BLaER1 treated with 17β-estradiol and CSF1 and Interleukin-3, amounts not matched to agents 10 nM and 100 nM (cell line): Measurements from ENCODE around the gene MON2.
A peak's percentile ranks its signal among the peaks of the same experiment; 100 is the strongest.

Experiments used
- H3K27ac ChIP-seq, 11 experiments: shearing (Covaris generic); formaldehyde crosslinking; 2 replicates each; pipeline ENCODE4 v1.8.1; 2022
- H3K27me3 ChIP-seq, 11 experiments: shearing (Covaris generic); formaldehyde crosslinking; 2 replicates each; pipeline ENCODE4 v1.8.1; 2022
- H3K36me3 ChIP-seq, 11 experiments: shearing (Covaris generic); formaldehyde crosslinking; 2 replicates each; pipeline ENCODE4 v1.8.1; 2022
- H3K4me1 ChIP-seq, 10 experiments: shearing (Covaris generic); formaldehyde crosslinking; 2 replicates each; pipeline ENCODE4 v1.8.1; 2022
- H3K4me2 ChIP-seq, 11 experiments: shearing (Covaris generic); formaldehyde crosslinking; 2 replicates each; pipeline ENCODE4 v1.8.1; 2022
- H3K4me3 ChIP-seq, 10 experiments: shearing (Covaris generic); formaldehyde crosslinking; 2 replicates each; pipeline ENCODE4 v1.8.1; 2022
- H3K9ac ChIP-seq, 11 experiments: shearing (Covaris generic); formaldehyde crosslinking; 2 replicates each; pipeline ENCODE4 v1.8.1; 2022
- H3K9me3 ChIP-seq, 11 experiments: shearing (Covaris generic); formaldehyde crosslinking; replicated peaks in 1 of 11; 2 replicates each; pipeline ENCODE4 v1.8.1; 2022
- H4K20me1 ChIP-seq, 11 experiments: shearing (Covaris generic); formaldehyde crosslinking; 2 replicates each; pipeline ENCODE4 v1.8.1; 2022
- Cebpa-rat ChIP-seq, 11 experiments: shearing (Covaris generic); IDR thresholded peaks; 2 replicates each; pipeline ENCODE4 v1.8.1; 2022

Gene MON2

GRCh38 chr12:62605981-62606380 lies 139.4 kb downstream of the MON2 start:
- peak overlapping the region in 10 of 11 experiments; percentile 72 to 94 (median 83); a peak in 10 of 22 replicates for H3K4me2 ChIP-seq
- no peak overlapping the region for H3K27ac ChIP-seq
- peak overlapping the region in 2 of 11 experiments; percentile 96 to 98; a peak in 2 of 22 replicates for H3K9ac ChIP-seq
- no peak overlapping the region for H3K4me3 ChIP-seq
- H3K4me1 ChIP-seq = peaks cover 14 to 32% (median 24%) of the 10 kb centered on the region in 10 experiments
- H3K9me3 ChIP-seq = no peaks in the 10 kb centered on the region
- no peaks in the 10 kb centered on the region for H3K27me3 ChIP-seq
- TF ChIP-seq Cebpa-rat (IDR thresholded peaks at IDR 0.05) = no peak
- peaks cover 0 to 26% (median 0%) of the 10 kb centered on the region in 11 experiments; a peak in 6 of 22 replicates for H3K36me3 ChIP-seq
- H4K20me1 ChIP-seq = peaks cover 0 to 34% (median 9%) of the 10 kb centered on the region in 11 experiments; a peak in 6 of 22 replicates

- H3K36me3 ChIP-seq = peaks cover 0 to 26% (median 0%) of the 10 kb centered on the region in 11 experiments; a peak in 6 of 22 replicates
- H3K9me3 ChIP-seq = no peaks in the 10 kb centered on the region
- H3K27ac ChIP-seq = no peak overlapping the region
- TF ChIP-seq Cebpa-rat (IDR thresholded peaks at IDR 0.05) = no peak
- H3K27me3 ChIP-seq = no peaks in the 10 kb centered on the region
- H4K20me1 ChIP-seq = peaks cover 0 to 34% (median 9%) of the 10 kb centered on the region in 11 experiments; a peak in 6 of 22 replicates
- H3K9ac ChIP-seq = no peak overlapping the region
- H3K4me3 ChIP-seq = no peak overlapping the region
- H3K4me2 ChIP-seq = no peak overlapping the region
- H3K4me1 ChIP-seq = peaks cover 7 to 25% (median 20%) of the 10 kb centered on the region in 10 experiments; a peak in 19 of 20 replicates
These were observed 140.0 kb downstream of the MON2 start for GRCh38 chr12:62606654-62607053.

- TF ChIP-seq Cebpa-rat (IDR thresholded peaks at IDR 0.05) = no peak
- Histone ChIP-seq H3K9ac (no peak overlapping the region), H3K27me3 (no peaks in the 10 kb centered on the region), H3K9me3 (no peaks in the 10 kb centered on the region), H3K4me2 (no peak overlapping the region), H3K36me3 (peaks cover 0 to 39% (median 5%) of the 10 kb centered on the region in 11 experiments; a peak in 7 of 22 replicates), H3K4me1 (peaks cover 0 to 10% (median 2%) of the 10 kb centered on the region in 10 experiments; a peak in 9 of 20 replicates), H3K4me3 (no peak overlapping the region), H3K27ac (no peak overlapping the region), H4K20me1 (peaks cover 0 to 8% (median 0%) of the 10 kb centered on the region in 11 experiments; a peak in 4 of 22 replicates)
These were observed 146.5 kb downstream of the MON2 start for GRCh38 chr12:62613081-62613480.

- no peak for TF ChIP-seq Cebpa-rat (IDR thresholded peaks at IDR 0.05)
- H3K36me3 ChIP-seq = peaks cover 0 to 15% (median 5%) of the 10 kb centered on the region in 11 experiments; a peak in 5 of 22 replicates
- no peak overlapping the region for H3K9ac ChIP-seq
- H3K4me2 ChIP-seq = peak overlapping the region in 7 of 11 experiments; percentile 3 to 42 (median 32); a peak in 11 of 22 replicates
- no peak overlapping the region for H3K27ac ChIP-seq
- no peaks in the 10 kb centered on the region for H3K9me3 ChIP-seq
- peaks cover 0 to 11% (median 7%) of the 10 kb centered on the region in 10 experiments; a peak in 9 of 20 replicates for H3K4me1 ChIP-seq
- H3K4me3 ChIP-seq = no peak overlapping the region
- H4K20me1 ChIP-seq = no peaks in the 10 kb centered on the region
- no peaks in the 10 kb centered on the region for H3K27me3 ChIP-seq
These were observed 151.7 kb downstream of the MON2 start for GRCh38 chr12:62618319-62618718.

GRCh38 chr12:62618930-62619329 lies 152.3 kb downstream of the MON2 start:
- Histone ChIP-seq H3K27ac (no peak overlapping the region), H3K27me3 (no peaks in the 10 kb centered on the region), H3K4me3 (no peak overlapping the region), H3K4me2 (no peak overlapping the region; a peak in 1 of 22 replicates), H3K9me3 (no peaks in the 10 kb centered on the region), H4K20me1 (no peaks in the 10 kb centered on the region), H3K4me1 (peaks cover 0 to 14% (median 8%) of the 10 kb centered on the region in 10 experiments; a peak in 15 of 20 replicates), H3K36me3 (peaks cover 0 to 12% (median 5%) of the 10 kb centered on the region in 11 experiments; a peak in 5 of 22 replicates), H3K9ac (no peak overlapping the region)
- no peak for TF ChIP-seq Cebpa-rat (IDR thresholded peaks at IDR 0.05)

GRCh38 chr12:62621101-62621638 lies 154.5 kb downstream of the MON2 start:
- H3K9me3 ChIP-seq = no peaks in the 10 kb centered on the region
- no peak overlapping the region for H3K27ac ChIP-seq
- H3K4me2 ChIP-seq = no peak overlapping the region
- no peaks in the 10 kb centered on the region for H4K20me1 ChIP-seq
- no peak for TF ChIP-seq Cebpa-rat (IDR thresholded peaks at IDR 0.05)
- no peak overlapping the region for H3K4me3 ChIP-seq
- peaks cover 21 to 37% (median 29%) of the 10 kb centered on the region in 10 experiments for H3K4me1 ChIP-seq
- H3K36me3 ChIP-seq = peaks cover 0 to 4% (median 2%) of the 10 kb centered on the region in 11 experiments; a peak in 5 of 22 replicates
- H3K27me3 ChIP-seq = no peaks in the 10 kb centered on the region; a peak in 1 of 22 replicates
- no peak overlapping the region for H3K9ac ChIP-seq

- H4K20me1 ChIP-seq = no peaks in the 10 kb centered on the region
- H3K36me3 ChIP-seq = no peaks in the 10 kb centered on the region
- no peak overlapping the region for H3K9ac ChIP-seq
- H3K27me3 ChIP-seq = peaks cover 0 to 5% (median 0%) of the 10 kb centered on the region in 11 experiments; a peak in 2 of 22 replicates
- no peak overlapping the region for H3K27ac ChIP-seq
- no peak for TF ChIP-seq Cebpa-rat (IDR thresholded peaks at IDR 0.05)
- peaks cover 0 to 1% (median 0%) of the 10 kb centered on the region in 11 experiments; a peak in 1 of 22 replicates for H3K9me3 ChIP-seq
- H3K4me2 ChIP-seq = no peak overlapping the region
- peaks cover 21 to 44% (median 34%) of the 10 kb centered on the region in 10 experiments for H3K4me1 ChIP-seq
- no peak overlapping the region for H3K4me3 ChIP-seq
These were observed 155.6 kb downstream of the MON2 start for GRCh38 chr12:62622177-62622576.

GRCh38 chr12:62625228-62625627 lies 158.6 kb downstream of the MON2 start:
- peak overlapping the region in 6 of 11 experiments; percentile 1 to 48 (median 25); a peak in 5 of 22 replicates for H3K9ac ChIP-seq
- peak in 10 of 11 experiments; percentile 60 to 96 (median 85); a peak in 15 of 22 replicates for TF ChIP-seq Cebpa-rat (IDR thresholded peaks at IDR 0.05)
- no peak overlapping the region; a peak in 1 of 20 replicates for H3K4me3 ChIP-seq
- peaks cover 21 to 33% (median 29%) of the 10 kb centered on the region in 10 experiments for H3K4me1 ChIP-seq
- peaks cover 6 to 28% (median 16%) of the 10 kb centered on the region in 11 experiments for H3K27me3 ChIP-seq
- no peaks in the 10 kb centered on the region for H3K36me3 ChIP-seq
- H3K27ac ChIP-seq = peak overlapping the region in 9 of 11 experiments; percentile 26 to 73 (median 55); a peak in 16 of 22 replicates
- peaks cover 0 to 5% (median 0%) of the 10 kb centered on the region in 11 experiments; a peak in 1 of 22 replicates for H3K9me3 ChIP-seq
- no peaks in the 10 kb centered on the region for H4K20me1 ChIP-seq
- H3K4me2 ChIP-seq = peak overlapping the region; percentile 61 to 87 (median 76)

- H3K27me3 ChIP-seq = peaks cover 25 to 47% (median 36%) of the 10 kb centered on the region in 11 experiments
- peaks cover 0 to 9% (median 4%) of the 10 kb centered on the region in 11 experiments; a peak in 6 of 22 replicates for H3K9me3 ChIP-seq
- H3K27ac ChIP-seq = no peak overlapping the region
- no peaks in the 10 kb centered on the region for H3K36me3 ChIP-seq
- peaks cover 27 to 40% (median 36%) of the 10 kb centered on the region in 10 experiments for H3K4me1 ChIP-seq
- no peak overlapping the region for H3K4me3 ChIP-seq
- H3K4me2 ChIP-seq = peak overlapping the region in 3 of 11 experiments; percentile 70 to 78 (median 75); a peak in 2 of 22 replicates
- no peak for TF ChIP-seq Cebpa-rat (IDR thresholded peaks at IDR 0.05)
- H3K9ac ChIP-seq = no peak overlapping the region
- peaks cover 0 to 6% (median 0%) of the 10 kb centered on the region in 11 experiments; a peak in 2 of 22 replicates for H4K20me1 ChIP-seq
These were observed 160.6 kb downstream of the MON2 start for GRCh38 chr12:62627181-62627580.
